ENCODE measurements around the gene CLASP1.

DNA sequence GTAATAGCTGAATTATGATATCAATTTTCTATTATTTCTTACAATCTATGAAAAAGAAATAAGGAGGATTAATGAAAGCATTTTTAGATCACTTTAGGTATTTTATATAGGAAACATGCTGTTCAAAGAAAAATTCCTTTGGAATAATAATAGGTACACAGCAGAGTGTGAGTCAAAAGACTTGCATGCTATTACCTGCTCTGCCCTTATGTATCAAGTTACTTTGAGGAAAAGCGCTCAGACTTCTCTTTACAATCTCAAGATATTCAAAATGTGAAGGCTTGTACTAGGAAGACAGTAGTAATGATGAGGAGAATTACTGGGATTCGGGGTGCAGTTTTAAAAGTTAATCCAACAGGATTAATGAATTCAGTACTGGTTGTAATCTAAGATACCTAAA is 147.7 kb downstream of the CLASP1 start:
- TF ChIP-seq, protein P1, sequence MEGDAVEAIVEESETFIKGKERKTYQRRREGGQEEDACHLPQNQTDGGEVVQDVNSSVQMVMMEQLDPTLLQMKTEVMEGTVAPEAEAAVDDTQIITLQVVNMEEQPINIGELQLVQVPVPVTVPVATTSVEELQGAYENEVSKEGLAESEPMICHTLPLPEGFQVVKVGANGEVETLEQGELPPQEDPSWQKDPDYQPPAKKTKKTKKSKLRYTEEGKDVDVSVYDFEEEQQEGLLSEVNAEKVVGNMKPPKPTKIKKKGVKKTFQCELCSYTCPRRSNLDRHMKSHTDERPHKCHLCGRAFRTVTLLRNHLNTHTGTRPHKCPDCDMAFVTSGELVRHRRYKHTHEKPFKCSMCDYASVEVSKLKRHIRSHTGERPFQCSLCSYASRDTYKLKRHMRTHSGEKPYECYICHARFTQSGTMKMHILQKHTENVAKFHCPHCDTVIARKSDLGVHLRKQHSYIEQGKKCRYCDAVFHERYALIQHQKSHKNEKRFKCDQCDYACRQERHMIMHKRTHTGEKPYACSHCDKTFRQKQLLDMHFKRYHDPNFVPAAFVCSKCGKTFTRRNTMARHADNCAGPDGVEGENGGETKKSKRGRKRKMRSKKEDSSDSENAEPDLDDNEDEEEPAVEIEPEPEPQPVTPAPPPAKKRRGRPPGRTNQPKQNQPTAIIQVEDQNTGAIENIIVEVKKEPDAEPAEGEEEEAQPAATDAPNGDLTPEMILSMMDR (IDR thresholded peaks at IDR 0.05), result no peak
- no peak for TF ChIP-seq POLR2A (IDR thresholded peaks at IDR 0.05)
